ENCODE results near the gene IDH3A. TPM values are rescaled to one million over a fixed set of nuclear protein-coding genes. Genes with fewer than 3 reads are reported as not detected.

The IDH3A gene
- total and polyA plus RNA-seq, 2 donors (not counting 1 experiment from before 2014, with no cell fraction given) = 24.9 to 65.0 TPM

- peak; percentile 26 for TF ChIP-seq EZH2 (IDR thresholded peaks at IDR 0.05; ENCODE audit: low read length, missing control alignments)
- TF ChIP-seq, protein P1, sequence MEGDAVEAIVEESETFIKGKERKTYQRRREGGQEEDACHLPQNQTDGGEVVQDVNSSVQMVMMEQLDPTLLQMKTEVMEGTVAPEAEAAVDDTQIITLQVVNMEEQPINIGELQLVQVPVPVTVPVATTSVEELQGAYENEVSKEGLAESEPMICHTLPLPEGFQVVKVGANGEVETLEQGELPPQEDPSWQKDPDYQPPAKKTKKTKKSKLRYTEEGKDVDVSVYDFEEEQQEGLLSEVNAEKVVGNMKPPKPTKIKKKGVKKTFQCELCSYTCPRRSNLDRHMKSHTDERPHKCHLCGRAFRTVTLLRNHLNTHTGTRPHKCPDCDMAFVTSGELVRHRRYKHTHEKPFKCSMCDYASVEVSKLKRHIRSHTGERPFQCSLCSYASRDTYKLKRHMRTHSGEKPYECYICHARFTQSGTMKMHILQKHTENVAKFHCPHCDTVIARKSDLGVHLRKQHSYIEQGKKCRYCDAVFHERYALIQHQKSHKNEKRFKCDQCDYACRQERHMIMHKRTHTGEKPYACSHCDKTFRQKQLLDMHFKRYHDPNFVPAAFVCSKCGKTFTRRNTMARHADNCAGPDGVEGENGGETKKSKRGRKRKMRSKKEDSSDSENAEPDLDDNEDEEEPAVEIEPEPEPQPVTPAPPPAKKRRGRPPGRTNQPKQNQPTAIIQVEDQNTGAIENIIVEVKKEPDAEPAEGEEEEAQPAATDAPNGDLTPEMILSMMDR (conservative IDR thresholded peaks at IDR 0.05 in 1 of 2, IDR thresholded peaks at IDR 0.05 in 1 of 2; ENCODE audit: low read depth in 1 of 2, low read length in 2 of 2) = no peak
- H3K79me2 ChIP-seq (ENCODE audit: control insufficient read depth, insufficient read depth, low read length) = no peaks in the 10 kb centered on the region
- no peaks in the 10 kb centered on the region for H4K20me1 ChIP-seq (ENCODE audit: control insufficient read depth, extremely low read depth, insufficient read depth, low read length)
- H3K27ac ChIP-seq (ENCODE audit: insufficient read depth, low read length) = no peak overlapping the region
- H3K9me3 ChIP-seq (ENCODE audit: control insufficient read depth, insufficient read depth, low read depth, low read length) = no peaks in the 10 kb centered on the region
- DNase-seq (ENCODE audit: low read depth in 2 of 2) = no peak
- H3K9ac ChIP-seq (ENCODE audit: insufficient read depth, low read length) = no peak overlapping the region
- H3K4me3 ChIP-seq (replicated peaks in 1 of 4; ENCODE audit: control extremely low read depth in 1 of 4, insufficient read depth in 1 of 4, low read depth in 3 of 4, low read length in 4 of 4) = peak overlapping the region in 2 of 4 experiments; percentile 42 to 74
- H3K4me2 ChIP-seq (ENCODE audit: extremely low read depth, insufficient read depth, low read length) = no peak overlapping the region
- H2AFZ ChIP-seq (ENCODE audit: low read length) = no peak overlapping the region
- peaks cover 7% of the 10 kb centered on the region for H3K27me3 ChIP-seq (ENCODE audit: control insufficient read depth, insufficient read depth, low read length)
- H3K36me3 ChIP-seq (ENCODE audit: control insufficient read depth, insufficient read depth, low read length) = no peaks in the 10 kb centered on the region
- H3K4me1 ChIP-seq (ENCODE audit: control insufficient read depth, extremely low read depth, insufficient read depth, low read length) = no peaks in the 10 kb centered on the region
Measured at GRCh38 chr15:78130466-78131294, 18.5 kb upstream of the IDH3A start.

- H3K27me3 ChIP-seq (ENCODE audit: control insufficient read depth, insufficient read depth, low read length) = peaks cover 7% of the 10 kb centered on the region
- peak; percentile 42 to 63 for DNase-seq (ENCODE audit: low read depth in 2 of 2)
- no peaks in the 10 kb centered on the region for H3K36me3 ChIP-seq (ENCODE audit: control insufficient read depth, insufficient read depth, low read length)
- H2AFZ ChIP-seq (ENCODE audit: low read length) = peak within 1 kb of the TSS; percentile 50
- H3K4me2 ChIP-seq (ENCODE audit: extremely low read depth, insufficient read depth, low read length) = peak within 1 kb of the TSS; percentile 64
- no peaks in the 10 kb centered on the region for H3K9me3 ChIP-seq (ENCODE audit: control insufficient read depth, insufficient read depth, low read depth, low read length)
- TF ChIP-seq, protein P1 (conservative IDR thresholded peaks at IDR 0.05 in 1 of 2, IDR thresholded peaks at IDR 0.05 in 1 of 2; ENCODE audit: low read depth in 1 of 2, low read length in 2 of 2) = peak; percentile 18 to 50
- no peak for TF ChIP-seq EZH2 (IDR thresholded peaks at IDR 0.05; ENCODE audit: low read length, missing control alignments)
- no peaks in the 10 kb centered on the region for H3K79me2 ChIP-seq (ENCODE audit: control insufficient read depth, insufficient read depth, low read length)
- no peaks in the 10 kb centered on the region for H3K4me1 ChIP-seq (ENCODE audit: control insufficient read depth, extremely low read depth, insufficient read depth, low read length)
- peak within 1 kb of the TSS; percentile 42 to 74 (median 57) for H3K4me3 ChIP-seq (replicated peaks in 1 of 4; ENCODE audit: control extremely low read depth in 1 of 4, insufficient read depth in 1 of 4, low read depth in 3 of 4, low read length in 4 of 4)
- peak within 1 kb of the TSS; percentile 59 for H3K9ac ChIP-seq (ENCODE audit: insufficient read depth, low read length)
- no peak within 1 kb of the TSS for H3K27ac ChIP-seq (ENCODE audit: insufficient read depth, low read length)
- H4K20me1 ChIP-seq (ENCODE audit: control insufficient read depth, extremely low read depth, insufficient read depth, low read length) = no peaks in the 10 kb centered on the region
Measured at GRCh38 chr15:78131295-78132061, 17.7 kb upstream of the IDH3A start, which contains the start of gene CIB2. CIB2 (minus strand) TSS chr15:78131445; CDS start chr15:78131215, 230 bp downstream.

- no peak for DNase-seq (ENCODE audit: low read depth in 2 of 2)
- H3K4me2 ChIP-seq (ENCODE audit: extremely low read depth, insufficient read depth, low read length) = no peak overlapping the region
- peaks cover 3% of the 10 kb centered on the region for H3K27me3 ChIP-seq (ENCODE audit: control insufficient read depth, insufficient read depth, low read length)
- no peaks in the 10 kb centered on the region for H4K20me1 ChIP-seq (ENCODE audit: control insufficient read depth, extremely low read depth, insufficient read depth, low read length)
- H3K9me3 ChIP-seq (ENCODE audit: control insufficient read depth, insufficient read depth, low read depth, low read length) = no peaks in the 10 kb centered on the region
- TF ChIP-seq, protein P1 (conservative IDR thresholded peaks at IDR 0.05 in 1 of 2, IDR thresholded peaks at IDR 0.05 in 1 of 2; ENCODE audit: low read depth in 1 of 2, low read length in 2 of 2) = no peak
- TF ChIP-seq EZH2 (IDR thresholded peaks at IDR 0.05; ENCODE audit: low read length, missing control alignments) = no peak
- no peak overlapping the region for H2AFZ ChIP-seq (ENCODE audit: low read length)
- H3K27ac ChIP-seq (ENCODE audit: insufficient read depth, low read length) = no peak overlapping the region
- no peaks in the 10 kb centered on the region for H3K4me1 ChIP-seq (ENCODE audit: control insufficient read depth, extremely low read depth, insufficient read depth, low read length)
- no peak overlapping the region for H3K4me3 ChIP-seq (replicated peaks in 1 of 4; ENCODE audit: control extremely low read depth in 1 of 4, insufficient read depth in 1 of 4, low read depth in 3 of 4, low read length in 4 of 4)
- no peaks in the 10 kb centered on the region for H3K79me2 ChIP-seq (ENCODE audit: control insufficient read depth, insufficient read depth, low read length)
- H3K36me3 ChIP-seq (ENCODE audit: control insufficient read depth, insufficient read depth, low read length) = no peaks in the 10 kb centered on the region
- H3K9ac ChIP-seq (ENCODE audit: insufficient read depth, low read length) = no peak overlapping the region
Measured at GRCh38 chr15:78133801-78134200, 15.4 kb upstream of the IDH3A start.

Data from fibroblast of lung (primary cell).